Measurements from ENCODE around the gene MLLT3.
A peak's percentile ranks its signal among the peaks of the same experiment; 100 is the strongest.

MLLT3 gene

DNA sequence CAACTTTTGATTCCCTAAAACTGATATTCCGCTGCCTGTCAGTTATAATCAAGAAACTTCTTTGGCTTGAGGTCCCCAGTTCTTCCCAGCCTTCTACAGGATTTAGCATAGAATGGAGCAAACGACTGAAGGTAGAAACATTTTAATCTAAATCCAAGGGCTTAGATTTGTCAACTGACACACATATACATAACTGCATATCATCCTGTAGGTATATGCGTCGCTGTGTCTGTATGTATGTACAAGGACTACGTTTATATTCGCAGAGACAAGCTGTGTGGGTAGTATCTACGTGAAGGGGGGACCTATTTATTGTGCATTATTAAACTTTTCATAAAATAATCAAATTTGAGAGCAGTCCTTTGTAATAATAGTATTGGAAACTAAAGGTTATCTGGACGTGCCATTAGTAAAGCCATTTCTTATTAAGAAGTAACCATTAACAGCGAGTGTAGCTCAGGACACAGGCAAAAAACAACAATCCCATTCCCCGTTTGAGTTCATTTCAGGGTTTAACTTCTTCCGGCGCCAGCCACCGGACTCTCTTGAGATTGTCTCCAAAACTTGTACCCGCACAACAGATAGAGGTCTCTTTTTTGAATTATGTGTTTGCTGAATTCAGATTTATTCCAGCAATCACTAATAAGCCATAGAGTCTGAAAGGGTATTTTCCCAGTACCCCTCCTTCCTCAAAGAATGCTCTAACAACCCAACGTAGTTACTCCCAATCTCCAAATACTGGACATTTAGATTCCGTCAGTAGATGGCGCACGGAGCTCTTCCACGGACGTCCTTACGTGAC lies 2.1 kb upstream of the MLLT3 start:
- DNase-seq (ENCODE audit: low spot score) = peak; percentile 56

GRCh38 chr9:20623748-20624124 lies 1.4 kb upstream of the MLLT3 start:
- DNase-seq (ENCODE audit: low spot score) = no peak

- peak; percentile 27 for DNase-seq (ENCODE audit: low spot score)
Measured at GRCh38 chr9:20623021-20623747, 885 bp upstream of the MLLT3 start.

GRCh38 chr9:20621471-20622329 lies 599 bp downstream of the MLLT3 start:
- peak; percentile 73 for DNase-seq (ENCODE audit: low spot score)

DNA sequence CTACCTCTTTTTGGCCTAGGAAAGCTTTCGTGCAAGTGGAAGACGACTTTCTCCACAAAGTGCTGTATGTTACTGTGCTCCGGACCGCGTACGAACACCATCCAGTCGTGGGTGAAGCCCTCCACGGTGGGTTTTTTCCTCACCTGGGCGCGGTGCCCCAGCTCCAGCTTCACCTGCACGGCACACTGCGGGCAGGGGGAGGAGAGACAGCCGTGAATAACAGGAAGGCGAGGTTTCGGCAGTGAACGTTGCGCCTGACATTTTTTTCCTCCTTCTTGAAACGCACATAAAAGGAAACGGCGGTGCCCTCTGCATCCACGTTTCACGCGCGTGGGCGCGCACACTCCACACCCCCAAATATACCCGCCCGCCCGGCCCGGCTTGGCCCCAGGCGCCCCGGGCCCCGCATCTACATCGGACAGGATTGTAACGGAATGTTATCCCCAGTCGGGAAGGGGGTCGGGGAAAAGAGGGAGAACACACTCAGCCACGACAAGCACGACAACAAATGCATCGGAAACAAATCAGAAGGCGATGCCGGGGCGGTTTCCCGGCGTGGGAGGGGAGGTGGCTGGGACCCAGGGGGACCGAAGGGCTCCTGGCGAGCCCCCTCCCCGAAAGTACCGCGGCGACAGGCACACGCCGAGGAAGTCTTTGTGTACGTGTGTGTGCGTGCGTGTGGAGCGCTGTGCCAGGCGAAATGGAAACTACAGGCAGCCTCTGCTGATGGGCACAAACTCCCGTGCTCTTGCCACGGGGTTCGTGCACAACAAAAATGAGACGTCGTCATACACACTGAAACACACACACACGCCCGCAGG lies 1.4 kb downstream of the MLLT3 start:
- peak; percentile 29 for DNase-seq (ENCODE audit: low spot score)

DNA sequence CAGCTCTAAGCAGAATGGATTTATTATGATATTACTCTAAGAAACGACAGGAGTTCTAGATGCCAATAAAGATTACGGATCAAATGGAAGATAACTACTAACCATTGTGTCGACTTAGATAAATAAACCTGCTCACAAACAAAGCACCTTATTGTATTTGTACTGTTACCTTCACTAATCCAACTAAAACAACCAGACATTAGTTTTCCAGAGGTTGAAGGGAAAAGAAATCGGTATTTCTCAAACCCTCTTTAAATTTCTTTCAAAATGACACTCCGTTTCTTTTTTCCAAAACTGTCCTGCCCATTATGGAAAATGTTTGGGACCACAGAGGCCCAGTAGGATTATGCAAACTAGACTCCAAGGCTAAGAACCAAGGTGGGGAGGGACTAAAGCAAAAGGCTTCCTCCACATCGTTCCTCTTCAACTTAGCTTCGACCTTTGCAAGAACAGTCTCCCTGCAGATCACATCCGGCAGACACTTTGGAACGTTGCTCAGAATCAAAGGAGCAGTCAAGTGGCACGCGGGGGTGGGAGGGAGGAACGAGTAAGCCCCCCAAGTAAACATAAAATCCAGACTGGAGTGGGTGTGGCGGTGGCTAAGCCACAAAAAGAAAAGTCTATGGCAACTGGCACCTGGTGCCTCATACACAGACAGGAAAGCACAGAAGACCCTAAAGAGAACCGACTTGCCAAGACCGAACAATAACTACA lies 2.7 kb downstream of the MLLT3 start:
- DNase-seq (ENCODE audit: low spot score) = no peak

GRCh38 chr9:20618361-20618802 lies 3.9 kb downstream of the MLLT3 start:
- DNase-seq (ENCODE audit: low spot score) = peak; percentile 16

- no peak for DNase-seq (ENCODE audit: low spot score)
Measured at GRCh38 chr9:20616808-20617207, 5.5 kb downstream of the MLLT3 start.

- DNase-seq (ENCODE audit: low spot score) = no peak
Measured at GRCh38 chr9:20614602-20615216, 7.6 kb downstream of the MLLT3 start.

- peak; percentile 17 for DNase-seq (ENCODE audit: low spot score)
Measured at GRCh38 chr9:20611691-20612287, 10.5 kb downstream of the MLLT3 start.

DNA sequence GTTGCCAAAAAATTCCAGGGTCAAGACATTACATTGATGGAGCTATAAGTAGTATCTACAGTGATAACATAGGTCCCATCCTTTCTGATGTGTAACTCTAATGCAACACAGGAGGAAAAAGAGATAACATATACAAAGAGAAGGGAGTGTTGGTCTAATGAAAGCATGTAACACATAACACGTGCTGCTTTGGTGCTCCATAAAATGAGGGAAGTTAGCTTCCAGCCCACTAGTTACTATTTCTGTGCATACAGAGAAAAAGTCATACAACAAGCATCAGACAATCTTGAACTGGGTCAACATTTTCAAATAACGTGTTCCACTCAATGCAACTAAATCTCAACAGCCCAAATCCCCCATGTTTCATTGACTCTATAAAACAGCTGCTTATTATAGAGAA lies 11.7 kb downstream of the MLLT3 start:
- DNase-seq (ENCODE audit: low spot score) = no peak

DNA sequence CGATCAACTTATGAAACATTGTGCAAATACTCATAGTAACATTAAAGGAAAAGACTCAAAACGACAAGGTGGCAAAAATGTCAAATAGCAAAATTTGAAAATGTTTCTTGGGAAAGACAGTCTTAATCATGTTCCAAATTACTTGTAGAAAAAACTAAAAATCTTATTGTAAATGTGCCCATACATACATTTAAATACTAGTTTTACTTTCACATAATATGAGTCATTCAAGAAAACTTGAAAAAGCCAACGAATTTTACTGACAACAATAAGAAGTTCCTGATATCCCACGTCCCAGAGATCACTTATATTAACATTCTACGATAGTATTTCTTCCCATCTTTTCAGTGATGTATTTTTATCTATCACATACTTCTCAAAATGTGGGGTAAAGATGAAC lies 13.7 kb downstream of the MLLT3 start:
- no peak for DNase-seq (ENCODE audit: low spot score)

- no peak for DNase-seq (ENCODE audit: low spot score)
Measured at GRCh38 chr9:20606652-20607051, 15.6 kb downstream of the MLLT3 start.

- DNase-seq (ENCODE audit: low spot score) = no peak
Measured at GRCh38 chr9:20604562-20604961, 17.7 kb downstream of the MLLT3 start.

- no peak for DNase-seq (ENCODE audit: low spot score)
Measured at GRCh38 chr9:20603524-20604268, 18.6 kb downstream of the MLLT3 start.

DNA sequence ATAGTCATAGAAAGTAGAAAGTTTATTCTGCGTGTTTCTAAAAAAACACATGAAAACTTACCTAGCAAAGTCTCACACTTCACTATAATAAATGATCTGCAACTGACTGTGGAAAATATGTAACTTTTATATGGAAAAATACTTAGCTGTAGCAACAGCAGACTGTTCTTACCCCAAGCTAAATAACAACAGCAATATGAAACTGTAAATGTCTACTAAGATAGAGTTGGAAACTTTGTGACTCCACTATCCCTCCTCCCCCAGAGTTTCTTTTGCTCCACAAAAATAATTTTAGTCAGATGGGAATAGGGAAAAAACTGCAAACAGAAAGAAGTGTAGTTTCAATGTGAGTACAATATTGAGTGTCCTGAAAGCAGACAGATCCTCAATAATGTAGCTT lies 21.0 kb downstream of the MLLT3 start:
- DNase-seq (ENCODE audit: low spot score) = no peak

DNA sequence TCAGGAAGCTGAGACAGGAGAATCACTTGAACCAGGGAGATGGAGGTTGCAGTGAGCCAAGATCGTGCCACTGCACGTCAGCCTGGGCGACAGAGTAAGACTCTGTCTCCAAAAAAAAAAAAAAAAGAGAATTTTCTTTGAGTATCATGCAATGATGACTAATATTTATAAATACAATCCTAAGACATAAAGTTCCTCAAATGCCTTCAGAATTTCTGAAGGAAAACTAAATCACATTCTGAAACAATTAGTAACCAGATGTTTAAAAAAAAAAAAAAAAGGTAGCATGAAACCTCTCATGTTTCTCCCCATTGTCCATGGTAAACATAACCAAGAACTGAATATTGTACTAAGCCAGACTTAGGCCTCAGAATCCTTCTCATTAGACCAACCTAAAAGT lies 23.1 kb downstream of the MLLT3 start:
- peak; percentile 30 for DNase-seq (ENCODE audit: low spot score)

DNA sequence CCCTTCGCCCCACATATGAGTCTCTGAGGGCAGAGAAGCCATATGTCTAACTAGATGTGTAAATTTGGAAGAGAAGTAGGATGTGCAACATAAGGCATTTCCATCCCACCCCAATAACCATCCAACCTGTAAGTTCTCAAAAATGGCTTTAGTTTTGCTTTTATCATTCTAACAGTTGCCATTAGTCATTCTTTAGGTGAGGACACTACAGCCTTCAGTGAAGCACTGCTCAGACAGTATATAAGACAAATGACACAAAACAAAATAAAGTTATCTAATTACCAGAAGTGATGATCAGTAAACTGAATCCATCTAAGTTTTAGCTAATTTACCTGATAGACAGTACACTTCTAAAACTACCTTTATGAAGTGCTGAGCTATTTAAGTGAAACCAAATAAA lies 23.9 kb downstream of the MLLT3 start:
- DNase-seq (ENCODE audit: low spot score) = no peak

DNA sequence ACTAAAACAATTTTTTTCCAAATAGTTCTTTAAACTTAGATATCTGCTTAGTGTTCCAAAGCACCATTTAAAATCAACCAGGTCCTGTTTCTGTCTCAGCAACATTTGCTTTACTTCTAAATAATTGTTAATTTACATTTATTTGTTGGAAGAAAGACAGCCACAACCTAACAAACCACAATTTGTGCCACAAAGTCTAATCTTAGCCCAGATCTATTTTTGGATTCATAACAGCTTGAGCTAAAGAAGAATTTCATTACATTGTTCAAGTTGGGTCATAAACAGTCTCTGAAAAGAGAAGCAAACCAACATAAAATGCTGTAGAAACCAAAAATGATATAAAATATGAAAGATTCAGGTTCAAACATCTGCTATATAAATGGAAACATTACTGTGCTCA lies 24.4 kb downstream of the MLLT3 start:
- DNase-seq (ENCODE audit: low spot score) = no peak
